PC-3 (cell line): ENCODE results near the gene PIGW.

Experiments
- CTCF ChIP-seq: fragments of 300-600 bp; sonication (generic); conservative IDR thresholded peaks from 2 replicates; pipeline ENCODE4 v1.5.1; 2017; ENCODE audit warnings: antibody characterized with exemption, low read depth, mild to moderate bottlenecking, low read length
- EZH2 ChIP-seq: fragments of 300-600 bp; sonication (generic); IDR thresholded peaks from one replicate; pipeline ENCODE4 v1.6.1; 2017; ENCODE audit warnings: antibody characterized with exemption, mild to moderate bottlenecking, low read length; ENCODE audit not compliant: unreplicated experiment

- TF ChIP-seq CTCF, result no peak
- TF ChIP-seq EZH2, result no peak
Observed at GRCh38 chr17:36553459-36553858, 18.7 kb downstream of the PIGW start.
